HEK293T (cell line): ENCODE measurements around the gene CNOT2.

Experiments used
- CTCF ChIA-PET: fragments of 350-600 bp; formaldehyde crosslinking; extraction: SDS; loops from one replicate; lab custom pipeline; 2021; ENCODE audit warnings: antibody characterized with exemption, inconsistent platforms; lab: Yijun Ruan, JAX
- POLR2A ChIA-PET: fragments of 350-600 bp; formaldehyde crosslinking; extraction: SDS; loops from one replicate; lab custom pipeline; 2020; ENCODE audit warnings: antibody characterized with exemption, inconsistent platforms; lab: Yijun Ruan, JAX
- DNase-seq: peaks from one replicate; pipeline ENCODE4 v3.0.0; 2012; ENCODE audit warnings: mixed read lengths; ENCODE audit errors: extremely low spot score
- ARNT ChIP-seq: fragments of 450-650 bp; IDR thresholded peaks from 2 replicates; pipeline ENCODE4 v1.6.1; 2017; ENCODE audit warnings: mild to moderate bottlenecking
- BHLHE40 ChIP-seq: fragments of 450-650 bp; IDR thresholded peaks from 2 replicates; pipeline ENCODE4 v1.6.1; 2016; ENCODE audit warnings: mild to moderate bottlenecking, moderate library complexity, borderline replicate concordance
- CTBP1 ChIP-seq: fragments of 450-650 bp; IDR thresholded peaks from 2 replicates; pipeline ENCODE4 v1.6.1; 2016; ENCODE audit warnings: borderline replicate concordance
- ELF4 ChIP-seq: fragments of 450-650 bp; IDR thresholded peaks from 2 replicates; pipeline ENCODE4 v1.6.1; 2017; ENCODE audit warnings: antibody characterized with exemption
- FOXA1 ChIP-seq: fragments of 450-650 bp; IDR thresholded peaks from 2 replicates; pipeline ENCODE4 v1.6.1; 2016; ENCODE audit warnings: mild to moderate bottlenecking
- FOXK2 ChIP-seq: fragments of 450-650 bp; IDR thresholded peaks from 2 replicates; pipeline ENCODE4 v1.6.1; 2016; ENCODE audit warnings: mild to moderate bottlenecking
- FOXM1 ChIP-seq: fragments of 450-650 bp; IDR thresholded peaks from 2 replicates; pipeline ENCODE4 v1.6.1; 2017; ENCODE audit warnings: mild to moderate bottlenecking, borderline replicate concordance
- HDGF ChIP-seq: fragments of 450-650 bp; IDR thresholded peaks from 2 replicates; pipeline ENCODE4 v1.6.1; 2017; ENCODE audit warnings: antibody characterized with exemption, borderline replicate concordance
- L3MBTL2 ChIP-seq: fragments of 450-650 bp; conservative IDR thresholded peaks from 2 replicates; pipeline ENCODE4 v1.6.1; 2016; ENCODE audit warnings: mild to moderate bottlenecking
- LEF1 ChIP-seq: fragments of 450-650 bp; IDR thresholded peaks from 2 replicates; pipeline ENCODE4 v1.6.1; 2017; ENCODE audit warnings: mild to moderate bottlenecking, borderline replicate concordance
- NFRKB ChIP-seq: fragments of 450-650 bp; IDR thresholded peaks from 2 replicates; pipeline ENCODE4 v1.6.1; 2016; ENCODE audit warnings: mild to moderate bottlenecking, moderate library complexity
- SP1 ChIP-seq: fragments of 450-650 bp; IDR thresholded peaks from 2 replicates; pipeline ENCODE4 v1.6.1; 2017
- SUZ12 ChIP-seq: fragments of 450-650 bp; IDR thresholded peaks from 2 replicates; pipeline ENCODE4 v1.6.1; 2016; ENCODE audit warnings: mild to moderate bottlenecking
- TARDBP ChIP-seq: fragments of 450-650 bp; IDR thresholded peaks from 2 replicates; pipeline ENCODE4 v1.6.1; 2016
- ZNF384 ChIP-seq: fragments of 450-650 bp; IDR thresholded peaks from 2 replicates; pipeline ENCODE4 v1.6.1; 2016
- TF ChIP-seq, protein P1 (sequence below): fragments of 450-650 bp; IDR thresholded peaks from 2 replicates; pipeline ENCODE4 v1.6.1; 2016

CNOT2 gene

DNA sequence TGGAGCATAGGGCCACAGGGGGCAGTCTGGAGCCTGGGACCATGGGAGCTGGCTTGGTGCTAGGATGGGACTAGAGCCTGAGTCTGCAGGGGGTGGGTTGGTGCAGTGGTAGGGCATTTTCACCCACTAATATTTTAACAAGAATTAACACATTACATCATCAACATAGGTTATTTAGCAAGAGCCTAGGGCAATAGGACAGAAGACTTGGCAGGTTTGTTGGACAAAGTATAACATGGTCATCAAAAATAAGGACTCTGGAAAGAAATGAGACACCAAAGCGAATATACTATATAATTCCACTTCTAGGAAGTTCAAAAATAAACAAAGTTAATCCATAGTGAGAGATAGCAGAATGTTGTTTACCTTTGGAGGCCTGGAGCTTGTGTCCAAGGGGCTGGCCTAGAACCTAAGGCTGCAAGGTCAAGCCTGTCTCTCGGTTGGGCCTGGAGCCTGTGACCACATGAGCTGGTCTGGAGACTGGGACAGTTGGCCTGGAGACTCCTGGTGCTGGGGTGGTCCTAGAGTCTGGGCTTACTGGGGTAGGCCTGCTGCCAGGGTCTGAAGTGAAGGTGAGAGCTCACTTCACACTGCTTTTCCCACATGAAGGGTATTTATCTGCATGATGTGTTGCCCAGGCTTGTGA is 28.1 kb upstream of the CNOT2 start:
- TF ChIP-seq L3MBTL2, result no peak
- no peak for TF ChIP-seq ELF4
- TF ChIP-seq SUZ12, result no peak
- TF ChIP-seq LEF1, result no peak
- no peak for TF ChIP-seq HDGF
- no peak for TF ChIP-seq BHLHE40
- TF ChIP-seq ARNT, result no peak
- TF ChIP-seq, protein P1, sequence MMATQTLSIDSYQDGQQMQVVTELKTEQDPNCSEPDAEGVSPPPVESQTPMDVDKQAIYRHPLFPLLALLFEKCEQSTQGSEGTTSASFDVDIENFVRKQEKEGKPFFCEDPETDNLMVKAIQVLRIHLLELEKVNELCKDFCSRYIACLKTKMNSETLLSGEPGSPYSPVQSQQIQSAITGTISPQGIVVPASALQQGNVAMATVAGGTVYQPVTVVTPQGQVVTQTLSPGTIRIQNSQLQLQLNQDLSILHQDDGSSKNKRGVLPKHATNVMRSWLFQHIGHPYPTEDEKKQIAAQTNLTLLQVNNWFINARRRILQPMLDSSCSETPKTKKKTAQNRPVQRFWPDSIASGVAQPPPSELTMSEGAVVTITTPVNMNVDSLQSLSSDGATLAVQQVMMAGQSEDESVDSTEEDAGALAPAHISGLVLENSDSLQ, result no peak
- TF ChIP-seq CTBP1, result no peak
- no peak for TF ChIP-seq FOXK2
- no peak for TF ChIP-seq FOXM1
- TF ChIP-seq ZNF384, result no peak
- TF ChIP-seq FOXA1, result no peak
- no peak for TF ChIP-seq SP1
- ChIA-PET POLR2A (no interaction called here), CTCF (no interaction called here)
- no peak for DNase-seq

DNA sequence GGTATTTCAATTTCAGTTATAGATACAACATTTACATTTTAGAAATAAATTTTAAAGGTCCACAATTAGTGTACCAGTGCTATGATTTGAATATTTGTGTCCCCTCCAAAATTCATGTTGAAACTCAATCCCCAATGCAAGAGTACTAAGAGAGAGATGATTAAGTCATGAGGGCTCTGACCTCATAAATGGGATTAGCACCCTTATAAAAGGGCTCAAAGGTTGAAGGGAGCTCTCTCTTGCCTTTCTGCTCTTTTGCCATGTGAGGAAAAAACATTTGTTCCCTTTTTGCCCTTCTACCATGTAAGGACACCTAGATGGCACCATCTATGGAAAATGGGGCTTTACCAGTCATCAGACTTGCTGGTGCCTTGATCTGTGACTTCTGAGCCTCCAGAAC is 25.8 kb upstream of the CNOT2 start:
- no peak for TF ChIP-seq FOXM1
- no peak for TF ChIP-seq LEF1
- TF ChIP-seq NFRKB, result no peak
- TF ChIP-seq HDGF, result no peak
- TF ChIP-seq L3MBTL2, result no peak
- no peak for TF ChIP-seq SP1
- TF ChIP-seq FOXA1, result no peak
- TF ChIP-seq, protein P1, result no peak
- ChIA-PET CTCF (no interaction called here), POLR2A (no interaction called here)
- DNase-seq, result no peak

DNA sequence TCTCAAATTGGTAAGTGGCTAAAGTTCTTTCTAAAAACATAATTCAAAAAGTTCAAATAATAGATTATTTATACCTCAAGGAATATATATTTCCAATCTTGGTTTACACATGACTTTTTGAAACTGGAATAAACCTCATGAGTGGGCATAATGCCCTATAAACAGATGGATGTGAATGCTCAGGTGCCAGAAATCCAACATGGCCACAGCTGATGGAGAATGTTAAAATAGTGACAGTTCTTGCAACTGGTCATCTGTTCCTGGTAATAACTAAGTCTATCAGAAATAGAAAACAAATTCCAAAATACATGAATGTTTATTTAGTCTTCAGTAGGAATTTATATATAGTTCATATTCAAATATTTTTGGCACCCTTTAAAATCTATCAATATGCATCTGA is 21.6 kb upstream of the CNOT2 start:
- POLR2A ChIA-PET, result no interaction called here
- CTCF ChIA-PET, result no interaction called here
- DNase-seq, result no peak

DNA sequence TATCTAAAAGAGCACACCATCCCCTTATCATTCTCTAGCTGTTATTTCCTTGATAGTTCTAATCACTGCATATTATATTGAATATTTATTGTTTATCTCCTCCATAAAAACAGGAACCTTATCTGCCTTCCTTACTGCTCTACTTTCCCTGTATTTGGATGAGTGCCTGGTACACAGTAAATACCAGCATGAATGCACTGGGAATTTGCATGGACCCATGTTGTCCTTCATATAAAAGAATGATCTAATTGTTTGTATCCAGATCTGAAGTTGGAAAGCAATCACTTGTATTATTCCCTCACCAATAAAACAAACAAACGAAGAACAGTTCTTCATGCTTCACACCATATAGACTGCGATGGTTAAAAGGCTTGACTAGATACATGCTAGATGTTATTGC is 15.3 kb upstream of the CNOT2 start:
- ChIA-PET CTCF (no interaction called here), POLR2A (no interaction called here)
- no peak for TF ChIP-seq FOXM1
- no peak for DNase-seq

More for the DNA sequence above, 21.6 kb upstream of the CNOT2 start:
- TF ChIP-seq FOXA1, result no peak
- TF ChIP-seq CTBP1, result no peak
- TF ChIP-seq HDGF, result no peak
- no peak for TF ChIP-seq ARNT
- no peak for TF ChIP-seq BHLHE40
- TF ChIP-seq FOXM1, result no peak
- TF ChIP-seq SP1, result no peak
- TF ChIP-seq NFRKB, result no peak
- no peak for TF ChIP-seq ELF4
- no peak for TF ChIP-seq ZNF384
- TF ChIP-seq L3MBTL2, result no peak

DNA sequence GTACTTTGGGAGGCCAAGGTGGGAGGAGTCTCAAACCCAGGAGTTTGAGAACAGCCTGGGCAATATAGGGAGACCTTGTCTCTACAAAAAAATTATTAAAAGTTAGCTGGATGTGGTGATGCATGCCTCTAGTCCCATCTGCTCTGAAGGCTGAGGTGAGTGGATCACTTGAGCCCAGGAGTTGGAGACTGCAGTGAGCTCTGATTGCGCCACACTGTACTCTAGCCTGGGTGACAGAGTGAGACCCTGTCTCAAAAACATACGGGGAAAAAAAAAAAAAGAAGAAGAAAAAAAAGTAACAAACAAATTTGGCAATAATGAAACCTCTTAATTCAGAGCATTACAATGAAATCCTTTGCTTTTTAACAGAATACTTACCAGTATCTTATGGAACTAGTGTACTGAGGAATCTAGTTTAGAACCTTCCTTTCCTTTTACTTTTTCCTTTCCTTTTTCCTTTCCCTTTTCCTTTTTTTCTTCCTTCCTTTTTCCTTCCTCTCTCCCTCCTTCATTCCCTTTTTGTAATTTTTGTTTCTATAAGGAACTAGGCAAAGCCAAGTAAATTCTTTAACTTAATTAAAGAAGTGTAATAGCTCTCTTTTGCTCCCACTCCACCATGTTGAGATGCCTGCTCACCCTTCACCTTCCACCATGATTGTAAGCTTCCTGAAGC is 12.2 kb upstream of the CNOT2 start:
- ChIA-PET CTCF (no interaction called here), POLR2A (no interaction called here)
- no peak for TF ChIP-seq FOXA1
- no peak for TF ChIP-seq ZNF384
- no peak for TF ChIP-seq FOXK2
- TF ChIP-seq ARNT, result no peak
- TF ChIP-seq NFRKB, result no peak
- TF ChIP-seq BHLHE40, result no peak
- no peak for TF ChIP-seq LEF1
- no peak for TF ChIP-seq SP1
- no peak for DNase-seq

GRCh38 chr12:70236990-70237389 is 6.2 kb upstream of the CNOT2 start:
- CTCF ChIA-PET, result no interaction called here
- TF ChIP-seq BHLHE40 (no peak), L3MBTL2 (no peak), ARNT (no peak), FOXA1 (no peak), SUZ12 (no peak), HDGF (no peak), TARDBP (no peak)
- DNase-seq, result no peak
- POLR2A ChIA-PET, result no interaction called here

DNA sequence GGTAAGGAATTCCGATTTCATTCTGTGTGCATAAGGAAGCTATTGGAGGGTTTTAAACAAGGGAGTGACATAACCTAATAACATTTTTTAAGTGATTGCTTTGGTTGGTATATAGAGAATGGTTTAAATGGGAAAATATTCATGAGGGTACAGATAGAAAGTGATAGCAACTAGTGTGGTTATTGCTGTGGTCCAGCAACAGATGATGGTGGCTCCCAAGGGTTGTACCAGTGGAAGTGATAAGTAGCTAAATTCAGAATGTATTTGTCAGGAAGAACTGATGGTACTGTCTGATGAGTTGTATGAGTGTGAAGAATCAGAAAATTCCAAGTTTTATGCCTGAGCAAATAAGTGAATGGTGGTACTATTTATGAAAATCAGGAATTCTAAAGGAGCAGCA is 2.6 kb upstream of the CNOT2 start:
- ChIA-PET POLR2A (no interaction called here), CTCF (no interaction called here)
- TF ChIP-seq SUZ12, result no peak
- no peak for TF ChIP-seq L3MBTL2
- no peak for TF ChIP-seq FOXM1
- no peak for DNase-seq

DNA sequence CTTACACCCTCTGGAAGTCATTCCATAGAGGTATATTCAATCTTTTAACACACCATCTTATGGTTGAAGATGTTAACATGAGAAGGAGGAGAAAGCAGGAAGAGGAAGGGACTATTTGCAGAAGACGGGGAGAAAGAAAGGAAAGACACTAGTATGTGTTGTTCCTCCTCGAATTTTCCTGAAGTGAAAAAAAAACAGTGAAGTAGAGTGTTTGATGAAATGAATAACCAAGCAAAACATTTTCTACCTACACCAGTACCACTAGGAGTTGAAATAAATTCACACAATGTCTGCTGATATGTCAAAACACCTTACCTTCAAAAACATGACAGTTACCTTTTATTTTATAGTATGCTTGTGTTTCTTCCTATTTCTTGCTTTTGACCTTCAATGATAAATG is 1.4 kb upstream of the CNOT2 start:
- POLR2A ChIA-PET, result no interaction called here
- DNase-seq, result no peak
- CTCF ChIA-PET, result no interaction called here
- TF ChIP-seq HDGF (no peak), ELF4 (no peak), ZNF384 (no peak), SUZ12 (no peak), ARNT (no peak), SP1 (no peak), FOXA1 (no peak), TARDBP (no peak), FOXM1 (no peak), LEF1 (no peak), NFRKB (no peak), L3MBTL2 (no peak), FOXK2 (no peak), BHLHE40 (no peak)
- TF ChIP-seq, protein P1, result no peak
